ENCODE data around the gene RPL39. TPM values are rescaled to one million over a fixed set of nuclear protein-coding genes. Genes with fewer than 3 reads are reported as not detected.
A peak's percentile ranks its signal among the peaks of the same experiment; 100 is the strongest.

RPL39 gene
- polyA plus RNA-seq, 3 donors: 1,908 to 2,198 (median 1,931) TPM

DNA sequence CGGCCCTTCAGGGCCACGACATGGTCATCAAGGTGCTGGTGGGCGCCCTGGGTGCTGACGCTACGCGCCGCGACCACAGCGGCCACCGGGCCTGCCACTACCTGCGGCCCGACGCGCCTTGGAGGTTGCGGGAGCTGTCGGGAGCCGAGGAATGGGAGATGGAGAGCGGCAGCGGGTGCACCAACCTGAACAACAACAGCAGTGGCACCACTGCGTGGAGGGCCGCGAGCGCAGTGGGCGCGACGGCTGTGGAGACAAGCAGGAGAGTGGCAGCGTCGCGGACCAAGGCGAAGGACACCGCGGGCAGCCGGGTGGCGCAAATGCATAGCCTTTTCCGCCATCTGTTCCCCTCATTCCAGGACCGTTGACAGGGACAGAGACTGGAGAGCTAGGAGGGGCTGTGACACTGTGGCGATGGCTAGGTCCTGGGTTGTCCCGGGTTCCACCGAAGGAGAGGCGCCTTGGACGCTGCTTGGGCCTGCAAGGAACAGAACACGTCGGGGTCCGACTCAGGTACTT, 32.1 kb downstream of the RPL39 start:
- Mint-ChIP-seq H3K9me3 (peaks cover 0 to 6% (median 0%) of the 10 kb centered on the region in 7 donors), H3K4me3 (peak overlapping the region; percentile 83 to 91), H3K4me1 (peaks cover 69% of the 10 kb centered on the region), H3K27ac (peak overlapping the region; percentile 58 to 87 (median 79)), H3K27me3 (ENCODE audit: low read depth in 3 of 3) (peaks cover 0 to 14% (median 0%) of the 10 kb centered on the region in 3 donors), H3K36me3 (peaks cover 4 to 9% of the 10 kb centered on the region in 2 donors)
- H3K4me1 ChIP-seq (ENCODE audit: control insufficient read depth in 1 of 2, insufficient read depth in 2 of 2, low read length in 2 of 2): peaks cover 66 to 67% of the 10 kb centered on the region in 2 donors
- no peaks in the 10 kb centered on the region for H3K9me3 ChIP-seq (replicated peaks in 1 of 2; ENCODE audit: control insufficient read depth in 1 of 2, insufficient read depth in 1 of 2, low read length in 2 of 2)
- peak overlapping the region; percentile 73 for H2AFZ ChIP-seq (ENCODE audit: insufficient read depth, low read depth, low read length, poor library complexity, severe bottlenecking)
- WGBS (ENCODE audit: insufficient coverage): 22% methylated on average over 14 of the region's 44 CpGs
- H3K79me2 ChIP-seq (ENCODE audit: insufficient read depth, low read length): peaks cover 54% of the 10 kb centered on the region
- TF ChIP-seq, protein P1, sequence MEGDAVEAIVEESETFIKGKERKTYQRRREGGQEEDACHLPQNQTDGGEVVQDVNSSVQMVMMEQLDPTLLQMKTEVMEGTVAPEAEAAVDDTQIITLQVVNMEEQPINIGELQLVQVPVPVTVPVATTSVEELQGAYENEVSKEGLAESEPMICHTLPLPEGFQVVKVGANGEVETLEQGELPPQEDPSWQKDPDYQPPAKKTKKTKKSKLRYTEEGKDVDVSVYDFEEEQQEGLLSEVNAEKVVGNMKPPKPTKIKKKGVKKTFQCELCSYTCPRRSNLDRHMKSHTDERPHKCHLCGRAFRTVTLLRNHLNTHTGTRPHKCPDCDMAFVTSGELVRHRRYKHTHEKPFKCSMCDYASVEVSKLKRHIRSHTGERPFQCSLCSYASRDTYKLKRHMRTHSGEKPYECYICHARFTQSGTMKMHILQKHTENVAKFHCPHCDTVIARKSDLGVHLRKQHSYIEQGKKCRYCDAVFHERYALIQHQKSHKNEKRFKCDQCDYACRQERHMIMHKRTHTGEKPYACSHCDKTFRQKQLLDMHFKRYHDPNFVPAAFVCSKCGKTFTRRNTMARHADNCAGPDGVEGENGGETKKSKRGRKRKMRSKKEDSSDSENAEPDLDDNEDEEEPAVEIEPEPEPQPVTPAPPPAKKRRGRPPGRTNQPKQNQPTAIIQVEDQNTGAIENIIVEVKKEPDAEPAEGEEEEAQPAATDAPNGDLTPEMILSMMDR (IDR thresholded peaks at IDR 0.05): no peak
- H3K27ac ChIP-seq (ENCODE audit: low read depth in 1 of 2, low read length in 2 of 2): peak overlapping the region; percentile 47 to 74
- peaks cover 15% of the 10 kb centered on the region for H4K20me1 ChIP-seq (ENCODE audit: insufficient read depth, low read length)
- intact Hi-C loops (cut with micrococcal nuclease): loop anchor here in 1 of 2 donors (10.0 kb wide), 1 partner anchor 65 kb away; the partner anchor contains the start of gene SEPTIN6
- no peaks in the 10 kb centered on the region for H3K27me3 ChIP-seq (ENCODE audit: control insufficient read depth in 2 of 2, insufficient read depth in 2 of 2, low read length in 2 of 2)
- peak overlapping the region; percentile 87 for H3K4me2 ChIP-seq (replicated peaks; ENCODE audit: extremely low read depth, low read length, poor library complexity, severe bottlenecking)
- H3K4me3 ChIP-seq (replicated peaks in 1 of 3; ENCODE audit: low read depth in 2 of 3, low read length in 3 of 3): peak overlapping the region; percentile 62 to 81 (median 64)
- H3K36me3 ChIP-seq (replicated peaks in 1 of 2; ENCODE audit: control insufficient read depth in 1 of 2, insufficient read depth in 2 of 2, low read length in 2 of 2): no peaks in the 10 kb centered on the region
- DNase-seq: no peak
- peak overlapping the region; percentile 70 for H3K9ac ChIP-seq (ENCODE audit: insufficient read depth, low read length, poor library complexity, severe bottlenecking)

- Mint-ChIP-seq H3K4me1 (peaks cover 70% of the 10 kb centered on the region), H3K9me3 (peaks cover 0 to 6% (median 0%) of the 10 kb centered on the region in 7 donors)
Observed at GRCh38 chrX:119758731-119759247, 32.6 kb downstream of the RPL39 start.

More at GRCh38 chrX:119758731-119759247, 32.6 kb downstream of the RPL39 start:
- Histone ChIP-seq H3K9me3 (replicated peaks in 1 of 2; ENCODE audit: control insufficient read depth in 1 of 2, insufficient read depth in 1 of 2, low read length in 2 of 2) (no peaks in the 10 kb centered on the region), H2AFZ (ENCODE audit: insufficient read depth, low read depth, low read length, poor library complexity, severe bottlenecking) (peak overlapping the region; percentile 73), H4K20me1 (ENCODE audit: insufficient read depth, low read length) (peaks cover 15% of the 10 kb centered on the region), H3K79me2 (ENCODE audit: insufficient read depth, low read length) (peaks cover 54% of the 10 kb centered on the region), H3K4me3 (replicated peaks in 1 of 3; ENCODE audit: low read depth in 2 of 3, low read length in 3 of 3) (peak overlapping the region; percentile 62 to 81 (median 64)), H3K9ac (ENCODE audit: insufficient read depth, low read length, poor library complexity, severe bottlenecking) (peak overlapping the region; percentile 70), H3K27me3 (ENCODE audit: control insufficient read depth in 2 of 2, insufficient read depth in 2 of 2, low read length in 2 of 2) (no peaks in the 10 kb centered on the region), H3K27ac (ENCODE audit: low read depth in 1 of 2, low read length in 2 of 2) (peak overlapping the region in 1 of 2 donors; percentile 74), H3K4me2 (replicated peaks; ENCODE audit: extremely low read depth, low read length, poor library complexity, severe bottlenecking) (peak overlapping the region; percentile 87), H3K4me1 (ENCODE audit: control insufficient read depth in 1 of 2, insufficient read depth in 2 of 2, low read length in 2 of 2) (peaks cover 66% of the 10 kb centered on the region in 2 donors), H3K36me3 (replicated peaks in 1 of 2; ENCODE audit: control insufficient read depth in 1 of 2, insufficient read depth in 2 of 2, low read length in 2 of 2) (no peaks in the 10 kb centered on the region)
- Mint-ChIP-seq H3K27ac (peak overlapping the region in 3 of 7 donors; percentile 74 to 85 (median 76)), H3K27me3 (ENCODE audit: low read depth in 3 of 3) (peaks cover 0 to 16% (median 0%) of the 10 kb centered on the region in 3 donors), H3K4me3 (peak overlapping the region; percentile 83 to 91), H3K36me3 (peaks cover 4 to 6% of the 10 kb centered on the region in 2 donors)
- TF ChIP-seq, protein P1 (IDR thresholded peaks at IDR 0.05): no peak
- intact Hi-C loops (cut with micrococcal nuclease): loop anchor here in 1 of 2 donors (10.0 kb wide), 1 partner anchor 64 kb away; the partner anchor contains the start of gene SEPTIN6
- DNase-seq: peak in 1 of 3 donors; percentile 21
- 0% methylated on average over 35 of the region's 54 CpGs for WGBS (ENCODE audit: insufficient coverage)
